ENCODE measurements around the gene LMX1A. TPM values are rescaled to one million over a fixed set of nuclear protein-coding genes. Genes with fewer than 3 reads are reported as not detected.

LMX1A gene
- polyA plus RNA-seq, 1 donor from 2014 or later: 0.47 TPM

- no peaks in the 10 kb centered on the region for H3K9me2 ChIP-seq (ENCODE audit: insufficient read depth, low read length)
- H3K79me2 ChIP-seq (replicated peaks; ENCODE audit: insufficient read depth, low read length): no peaks in the 10 kb centered on the region
- peaks cover 3% of the 10 kb centered on the region for H3K9me3 ChIP-seq (ENCODE audit: low read length)
- H3K4me2 ChIP-seq (ENCODE audit: low read length): no peak overlapping the region
- no peaks in the 10 kb centered on the region for H3K36me3 ChIP-seq (ENCODE audit: insufficient read depth, low read length)
- H4K20me1 ChIP-seq (ENCODE audit: insufficient read depth): no peaks in the 10 kb centered on the region
- no peak overlapping the region for H3K9ac ChIP-seq (ENCODE audit: low read length)
- H3K4me3 ChIP-seq (ENCODE audit: low read length): no peak overlapping the region
- no peaks in the 10 kb centered on the region for H3K27me3 ChIP-seq (ENCODE audit: insufficient read depth, low read depth, low read length)
- TF ChIP-seq CTCF (IDR thresholded peaks at IDR 0.05; ENCODE audit: poor library complexity, severe bottlenecking) (no peak), MXI1 (conservative IDR thresholded peaks at IDR 0.05; ENCODE audit: poor library complexity, severe bottlenecking) (no peak), EP300 (conservative IDR thresholded peaks at IDR 0.05; ENCODE audit: poor library complexity, severe bottlenecking) (no peak), POLR2AphosphoS5 (IDR thresholded peaks at IDR 0.05) (no peak), TAF1 (IDR thresholded peaks at IDR 0.05; ENCODE audit: low read depth) (no peak), EZH2 (IDR thresholded peaks at IDR 0.05; ENCODE audit: borderline replicate concordance, insufficient read depth, low read length, poor library complexity, severe bottlenecking) (no peak), SMC3 (conservative IDR thresholded peaks at IDR 0.05; ENCODE audit: poor library complexity) (no peak), RAD21 (conservative IDR thresholded peaks at IDR 0.05) (no peak), REST (IDR thresholded peaks at IDR 0.05; ENCODE audit: borderline replicate concordance) (no peak)
- no peak overlapping the region for H3K27ac ChIP-seq (ENCODE audit: low read length)
- no peak overlapping the region for H2AFZ ChIP-seq (ENCODE audit: low read depth, low read length)
- no peaks in the 10 kb centered on the region for H3F3A ChIP-seq (ENCODE audit: insufficient read depth, low read length, poor library complexity, severe bottlenecking)
These were observed 69.2 kb downstream of the LMX1A start for GRCh38 chr1:165287329-165287728.

GRCh38 chr1:165284454-165284853 is 72.1 kb downstream of the LMX1A start:
- Histone ChIP-seq H3K27me3 (ENCODE audit: insufficient read depth, low read depth, low read length) (no peaks in the 10 kb centered on the region), H3K9me2 (ENCODE audit: insufficient read depth, low read length) (no peaks in the 10 kb centered on the region)

More at GRCh38 chr1:165284454-165284853, 72.1 kb downstream of the LMX1A start:
- no peaks in the 10 kb centered on the region for H3K9me3 ChIP-seq (ENCODE audit: low read length)
- H3K4me2 ChIP-seq (ENCODE audit: low read length): no peak overlapping the region
- H3K4me3 ChIP-seq (ENCODE audit: low read length): no peak overlapping the region
- H3F3A ChIP-seq (ENCODE audit: insufficient read depth, low read length, poor library complexity, severe bottlenecking): no peaks in the 10 kb centered on the region
- no peak overlapping the region for H3K27ac ChIP-seq (ENCODE audit: low read length)
- no peak overlapping the region for H2AFZ ChIP-seq (ENCODE audit: low read depth, low read length)
- H3K9ac ChIP-seq (ENCODE audit: low read length): no peak overlapping the region
- H4K20me1 ChIP-seq (ENCODE audit: insufficient read depth): no peaks in the 10 kb centered on the region
- no peaks in the 10 kb centered on the region for H3K79me2 ChIP-seq (replicated peaks; ENCODE audit: insufficient read depth, low read length)
- H3K36me3 ChIP-seq (ENCODE audit: insufficient read depth, low read length): no peaks in the 10 kb centered on the region
- TF ChIP-seq REST (IDR thresholded peaks at IDR 0.05; ENCODE audit: borderline replicate concordance): no peak
- TF ChIP-seq EP300 (conservative IDR thresholded peaks at IDR 0.05; ENCODE audit: poor library complexity, severe bottlenecking): no peak
- TF ChIP-seq MXI1 (conservative IDR thresholded peaks at IDR 0.05; ENCODE audit: poor library complexity, severe bottlenecking): no peak
- TF ChIP-seq RAD21 (conservative IDR thresholded peaks at IDR 0.05): no peak
- TF ChIP-seq CTCF (IDR thresholded peaks at IDR 0.05; ENCODE audit: poor library complexity, severe bottlenecking): no peak
- TF ChIP-seq TAF1 (IDR thresholded peaks at IDR 0.05; ENCODE audit: low read depth): no peak
- TF ChIP-seq POLR2AphosphoS5 (IDR thresholded peaks at IDR 0.05): no peak
- TF ChIP-seq SMC3 (conservative IDR thresholded peaks at IDR 0.05; ENCODE audit: poor library complexity): no peak
- TF ChIP-seq EZH2 (IDR thresholded peaks at IDR 0.05; ENCODE audit: borderline replicate concordance, insufficient read depth, low read length, poor library complexity, severe bottlenecking): no peak

All from neural cell (in vitro differentiated cells).